ENCODE results near the gene GFER. TPM values are rescaled to one million over a fixed set of nuclear protein-coding genes. Genes with fewer than 3 reads are reported as not detected.

GFER gene
- total RNA-seq, 1 experiment from 2014 or later, result 58.5 TPM

DNA sequence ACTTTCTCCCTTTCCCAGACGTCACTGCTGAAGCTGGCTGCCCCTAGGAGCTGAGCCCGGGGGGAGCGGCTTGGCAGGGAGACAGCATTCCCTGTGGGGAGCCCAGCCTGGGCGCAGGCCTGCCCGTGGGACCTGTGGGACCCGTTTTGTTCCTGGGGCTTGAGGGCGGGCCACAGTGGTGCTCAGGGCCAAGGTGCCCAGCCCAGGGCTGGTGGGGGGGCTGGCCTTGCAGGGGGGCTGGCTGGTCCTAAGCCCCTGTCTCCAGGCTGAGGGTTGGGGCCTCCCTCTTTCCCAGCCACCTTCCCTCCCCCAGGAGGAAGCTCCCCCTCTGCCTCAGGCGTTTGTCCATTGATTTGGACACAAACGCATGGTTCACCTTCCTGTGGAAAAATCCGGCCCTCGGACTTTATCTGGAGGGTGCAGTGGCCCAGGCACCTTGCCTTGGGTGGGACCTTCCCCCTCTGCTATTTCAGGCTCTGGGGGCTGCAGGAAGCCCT, 47.1 kb downstream of the GFER start:
- Mint-ChIP-seq H3K9me3 (no peaks in the 10 kb centered on the region), H3K27me3 (ENCODE audit: low read depth) (peaks cover 13% of the 10 kb centered on the region), H3K27ac (no peak overlapping the region), H3K4me1 (0 out of 2 replicates have a peak, but pooled peaks cover 4% of the 10 kb centered on the region), H3K4me3 (no peak overlapping the region), H3K36me3 (no peaks in the 10 kb centered on the region)
- TF ChIP-seq, protein P1, sequence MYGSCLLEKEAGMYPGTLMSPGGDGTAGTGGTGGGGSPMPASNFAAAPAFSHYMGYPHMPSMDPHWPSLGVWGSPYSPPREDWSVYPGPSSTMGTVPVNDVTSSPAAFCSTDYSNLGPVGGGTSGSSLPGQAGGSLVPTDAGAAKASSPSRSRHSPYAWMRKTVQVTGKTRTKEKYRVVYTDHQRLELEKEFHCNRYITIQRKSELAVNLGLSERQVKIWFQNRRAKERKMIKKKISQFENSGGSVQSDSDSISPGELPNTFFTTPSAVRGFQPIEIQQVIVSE (CRISPR knock-in tag; IDR thresholded peaks at IDR 0.05; ENCODE audit: borderline replicate concordance), result no peak
- TF ChIP-seq, protein P2, sequence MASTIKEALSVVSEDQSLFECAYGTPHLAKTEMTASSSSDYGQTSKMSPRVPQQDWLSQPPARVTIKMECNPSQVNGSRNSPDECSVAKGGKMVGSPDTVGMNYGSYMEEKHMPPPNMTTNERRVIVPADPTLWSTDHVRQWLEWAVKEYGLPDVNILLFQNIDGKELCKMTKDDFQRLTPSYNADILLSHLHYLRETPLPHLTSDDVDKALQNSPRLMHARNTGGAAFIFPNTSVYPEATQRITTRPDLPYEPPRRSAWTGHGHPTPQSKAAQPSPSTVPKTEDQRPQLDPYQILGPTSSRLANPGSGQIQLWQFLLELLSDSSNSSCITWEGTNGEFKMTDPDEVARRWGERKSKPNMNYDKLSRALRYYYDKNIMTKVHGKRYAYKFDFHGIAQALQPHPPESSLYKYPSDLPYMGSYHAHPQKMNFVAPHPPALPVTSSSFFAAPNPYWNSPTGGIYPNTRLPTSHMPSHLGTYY (CRISPR knock-in tag; IDR thresholded peaks at IDR 0.05), result no peak
- TF ChIP-seq, protein P3, sequence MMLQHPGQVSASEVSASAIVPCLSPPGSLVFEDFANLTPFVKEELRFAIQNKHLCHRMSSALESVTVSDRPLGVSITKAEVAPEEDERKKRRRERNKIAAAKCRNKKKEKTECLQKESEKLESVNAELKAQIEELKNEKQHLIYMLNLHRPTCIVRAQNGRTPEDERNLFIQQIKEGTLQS (CRISPR knock-in tag; conservative IDR thresholded peaks at IDR 0.05), result no peak
- no peak for TF ChIP-seq RELA (CRISPR knock-in tag; IDR thresholded peaks at IDR 0.05; ENCODE audit: borderline replicate concordance)
- POLR2A ChIA-PET, result no interaction called here
- ATAC-seq, result no peak
- no peak for DNase-seq (ENCODE audit: low spot score)
- CTCF ChIA-PET, result interaction anchor here (2.4 to 2.7 kb wide), 2 partner anchors 27 to 110 kb away, joined by 7 to 12 read pairs; no protein-coding TSS in a partner anchor

DNA sequence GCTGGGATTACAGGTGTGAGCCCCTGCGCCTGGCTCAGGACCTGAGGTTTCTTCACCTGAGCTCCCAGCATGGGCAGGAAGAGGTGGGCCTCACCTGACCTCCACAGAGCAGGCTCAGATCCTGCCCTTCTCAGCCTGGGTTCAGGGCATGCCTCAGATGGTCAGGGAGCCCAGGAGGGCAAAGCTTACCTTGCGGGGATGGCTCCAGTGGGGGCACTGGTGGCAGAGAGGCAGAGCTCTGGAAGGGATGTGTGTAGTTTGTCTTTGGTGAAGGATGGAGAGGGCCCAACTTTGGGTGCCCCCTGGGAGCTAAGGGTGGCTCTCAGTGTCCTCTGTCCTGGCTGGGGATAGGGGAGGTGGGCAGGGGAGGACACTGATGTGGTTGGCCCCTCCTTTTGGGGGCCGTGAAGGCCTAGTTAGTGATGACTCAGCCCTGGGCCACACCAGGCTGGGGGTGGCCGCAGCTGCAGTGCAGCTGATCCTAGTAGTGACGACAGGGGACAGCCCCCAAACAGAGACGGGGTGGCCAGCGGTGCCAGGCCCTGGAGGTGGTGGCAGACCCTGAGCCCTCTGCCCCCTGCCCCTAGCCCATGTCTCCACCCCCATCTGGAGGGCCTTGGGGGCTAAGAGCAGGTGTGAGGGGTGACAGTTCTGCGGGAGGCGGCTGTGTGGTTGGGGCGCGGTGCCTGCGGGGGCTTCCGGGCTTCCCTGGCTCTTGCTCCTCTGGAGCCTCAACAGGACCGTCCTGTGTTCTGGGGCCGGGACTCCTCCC, 48.5 kb downstream of the GFER start:
- Mint-ChIP-seq H3K9me3 (no peaks in the 10 kb centered on the region), H3K27ac (peak overlapping the region; percentile 63; the same call in 1 of the 2 replicates), H3K4me3 (no peak overlapping the region), H3K4me1 (0 out of 2 replicates have a peak, but pooled peaks cover 2% of the 10 kb centered on the region), H3K27me3 (ENCODE audit: low read depth) (peaks cover 8% of the 10 kb centered on the region), H3K36me3 (no peaks in the 10 kb centered on the region)
- DNase-seq (ENCODE audit: low spot score), result no peak
- no peak for ATAC-seq
- POLR2A ChIA-PET, result no interaction called here
- CTCF ChIA-PET, result interaction anchor here (0.8 to 2.4 kb wide), 7 partner anchors 9 to 108 kb away, joined by 3 to 11 read pairs (median 6); partner anchors contain the start of genes NPW, NTHL1 and TSC2
- no peak for TF ChIP-seq NR1H2 (CRISPR knock-in tag; IDR thresholded peaks at IDR 0.05)
- TF ChIP-seq EMX1 (CRISPR knock-in tag; IDR thresholded peaks at IDR 0.05), result no peak
- TF ChIP-seq, protein P2 (CRISPR knock-in tag; IDR thresholded peaks at IDR 0.05), result no peak
- TF ChIP-seq CBFB (CRISPR knock-in tag; IDR thresholded peaks at IDR 0.05; ENCODE audit: low read depth), result no peak
- no peak for TF ChIP-seq TEAD4 (CRISPR knock-in tag; IDR thresholded peaks at IDR 0.05)
- TF ChIP-seq ZNF219 (CRISPR knock-in tag; IDR thresholded peaks at IDR 0.05; ENCODE audit: borderline replicate concordance), result no peak
- no peak for TF ChIP-seq ESRRA (CRISPR knock-in tag; IDR thresholded peaks at IDR 0.05; ENCODE audit: borderline replicate concordance)
- no peak for TF ChIP-seq MYBL2 (CRISPR knock-in tag; IDR thresholded peaks at IDR 0.05)
- TF ChIP-seq NFATC4 (CRISPR knock-in tag; IDR thresholded peaks at IDR 0.05), result no peak
- TF ChIP-seq ZNF423 (CRISPR knock-in tag; IDR thresholded peaks at IDR 0.05), result no peak
- no peak for TF ChIP-seq GRHL2 (CRISPR knock-in tag; IDR thresholded peaks at IDR 0.05; ENCODE audit: insufficient replicate concordance, severe bottlenecking)
- TF ChIP-seq, protein P4, sequence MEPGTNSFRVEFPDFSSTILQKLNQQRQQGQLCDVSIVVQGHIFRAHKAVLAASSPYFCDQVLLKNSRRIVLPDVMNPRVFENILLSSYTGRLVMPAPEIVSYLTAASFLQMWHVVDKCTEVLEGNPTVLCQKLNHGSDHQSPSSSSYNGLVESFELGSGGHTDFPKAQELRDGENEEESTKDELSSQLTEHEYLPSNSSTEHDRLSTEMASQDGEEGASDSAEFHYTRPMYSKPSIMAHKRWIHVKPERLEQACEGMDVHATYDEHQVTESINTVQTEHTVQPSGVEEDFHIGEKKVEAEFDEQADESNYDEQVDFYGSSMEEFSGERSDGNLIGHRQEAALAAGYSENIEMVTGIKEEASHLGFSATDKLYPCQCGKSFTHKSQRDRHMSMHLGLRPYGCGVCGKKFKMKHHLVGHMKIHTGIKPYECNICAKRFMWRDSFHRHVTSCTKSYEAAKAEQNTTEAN (CRISPR knock-in tag; IDR thresholded peaks at IDR 0.05), result no peak
- TF ChIP-seq, protein P5, sequence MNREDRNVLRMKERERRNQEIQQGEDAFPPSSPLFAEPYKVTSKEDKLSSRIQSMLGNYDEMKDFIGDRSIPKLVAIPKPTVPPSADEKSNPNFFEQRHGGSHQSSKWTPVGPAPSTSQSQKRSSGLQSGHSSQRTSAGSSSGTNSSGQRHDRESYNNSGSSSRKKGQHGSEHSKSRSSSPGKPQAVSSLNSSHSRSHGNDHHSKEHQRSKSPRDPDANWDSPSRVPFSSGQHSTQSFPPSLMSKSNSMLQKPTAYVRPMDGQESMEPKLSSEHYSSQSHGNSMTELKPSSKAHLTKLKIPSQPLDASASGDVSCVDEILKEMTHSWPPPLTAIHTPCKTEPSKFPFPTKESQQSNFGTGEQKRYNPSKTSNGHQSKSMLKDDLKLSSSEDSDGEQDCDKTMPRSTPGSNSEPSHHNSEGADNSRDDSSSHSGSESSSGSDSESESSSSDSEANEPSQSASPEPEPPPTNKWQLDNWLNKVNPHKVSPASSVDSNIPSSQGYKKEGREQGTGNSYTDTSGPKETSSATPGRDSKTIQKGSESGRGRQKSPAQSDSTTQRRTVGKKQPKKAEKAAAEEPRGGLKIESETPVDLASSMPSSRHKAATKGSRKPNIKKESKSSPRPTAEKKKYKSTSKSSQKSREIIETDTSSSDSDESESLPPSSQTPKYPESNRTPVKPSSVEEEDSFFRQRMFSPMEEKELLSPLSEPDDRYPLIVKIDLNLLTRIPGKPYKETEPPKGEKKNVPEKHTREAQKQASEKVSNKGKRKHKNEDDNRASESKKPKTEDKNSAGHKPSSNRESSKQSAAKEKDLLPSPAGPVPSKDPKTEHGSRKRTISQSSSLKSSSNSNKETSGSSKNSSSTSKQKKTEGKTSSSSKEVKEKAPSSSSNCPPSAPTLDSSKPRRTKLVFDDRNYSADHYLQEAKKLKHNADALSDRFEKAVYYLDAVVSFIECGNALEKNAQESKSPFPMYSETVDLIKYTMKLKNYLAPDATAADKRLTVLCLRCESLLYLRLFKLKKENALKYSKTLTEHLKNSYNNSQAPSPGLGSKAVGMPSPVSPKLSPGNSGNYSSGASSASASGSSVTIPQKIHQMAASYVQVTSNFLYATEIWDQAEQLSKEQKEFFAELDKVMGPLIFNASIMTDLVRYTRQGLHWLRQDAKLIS (CRISPR knock-in tag; IDR thresholded peaks at IDR 0.05; ENCODE audit: borderline replicate concordance), result no peak
- TF ChIP-seq ZNF416 (CRISPR knock-in tag; IDR thresholded peaks at IDR 0.05), result no peak
- TF ChIP-seq, protein P6, sequence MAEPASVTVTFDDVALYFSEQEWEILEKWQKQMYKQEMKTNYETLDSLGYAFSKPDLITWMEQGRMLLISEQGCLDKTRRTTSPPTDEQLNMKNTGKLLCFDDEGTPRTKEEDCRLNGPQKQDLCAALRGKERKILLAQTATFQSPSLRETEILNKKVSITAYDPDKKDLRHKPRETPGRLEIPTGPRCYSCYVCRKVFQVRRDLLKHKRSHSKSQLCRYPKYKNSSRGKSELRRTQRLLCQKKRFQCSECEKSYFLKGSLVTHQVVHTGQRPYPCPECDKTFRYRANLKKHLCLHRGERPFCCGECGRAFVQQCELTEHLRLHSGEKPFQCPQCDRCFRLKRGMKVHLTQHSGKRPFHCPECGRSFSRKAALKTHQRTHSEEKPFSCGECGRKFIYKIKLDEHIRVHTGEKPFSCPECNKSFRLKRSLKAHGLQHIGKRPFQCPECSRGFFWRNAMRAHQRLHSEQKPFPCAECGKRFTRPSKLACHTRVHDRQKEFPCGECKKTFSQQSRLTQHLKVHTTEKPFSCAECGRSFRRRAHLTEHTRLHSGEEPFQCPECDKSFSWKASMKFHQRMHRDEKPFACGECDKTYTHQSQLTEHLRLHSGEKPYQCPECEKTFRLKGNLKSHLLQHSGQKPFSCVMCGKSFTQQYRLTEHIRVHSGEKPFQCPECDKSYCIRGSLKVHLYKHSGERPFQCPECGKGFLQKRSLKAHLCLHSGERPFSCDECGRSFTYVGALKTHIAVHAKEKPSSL (CRISPR knock-in tag; conservative IDR thresholded peaks at IDR 0.05), result no peak
- TF ChIP-seq, protein P7, sequence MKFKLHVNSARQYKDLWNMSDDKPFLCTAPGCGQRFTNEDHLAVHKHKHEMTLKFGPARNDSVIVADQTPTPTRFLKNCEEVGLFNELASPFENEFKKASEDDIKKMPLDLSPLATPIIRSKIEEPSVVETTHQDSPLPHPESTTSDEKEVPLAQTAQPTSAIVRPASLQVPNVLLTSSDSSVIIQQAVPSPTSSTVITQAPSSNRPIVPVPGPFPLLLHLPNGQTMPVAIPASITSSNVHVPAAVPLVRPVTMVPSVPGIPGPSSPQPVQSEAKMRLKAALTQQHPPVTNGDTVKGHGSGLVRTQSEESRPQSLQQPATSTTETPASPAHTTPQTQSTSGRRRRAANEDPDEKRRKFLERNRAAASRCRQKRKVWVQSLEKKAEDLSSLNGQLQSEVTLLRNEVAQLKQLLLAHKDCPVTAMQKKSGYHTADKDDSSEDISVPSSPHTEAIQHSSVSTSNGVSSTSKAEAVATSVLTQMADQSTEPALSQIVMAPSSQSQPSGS (CRISPR knock-in tag; IDR thresholded peaks at IDR 0.05; ENCODE audit: borderline replicate concordance, low read depth), result no peak
- TF ChIP-seq FOXJ3 (CRISPR knock-in tag; IDR thresholded peaks at IDR 0.05; ENCODE audit: borderline replicate concordance), result no peak
